ENCODE data around the gene LEP.
"Not testable (repeated sequence)": the region's sequence is repeated elsewhere in the genome, so short reads cannot be mapped to it uniquely, and the experiment has no call there.

Gene LEP

GRCh38 chr7:128274884-128275603, 34.0 kb downstream of the LEP start:
- no peak for DNase-seq

GRCh38 chr7:128275681-128276080, 34.6 kb downstream of the LEP start:
- no peak for DNase-seq

- DNase-seq = no peak
Observed at GRCh38 chr7:128278366-128278765, 37.3 kb downstream of the LEP start.

GRCh38 chr7:128279124-128279713, 38.1 kb downstream of the LEP start:
- DNase-seq = no peak

GRCh38 chr7:128280451-128280850, 39.4 kb downstream of the LEP start:
- not testable (repeated sequence) for DNase-seq

- DNase-seq = no peak
Observed at GRCh38 chr7:128281605-128282380, 40.7 kb downstream of the LEP start.

GRCh38 chr7:128284102-128284501, 43.0 kb downstream of the LEP start:
- DNase-seq = no peak

GRCh38 chr7:128287556-128287955, 46.5 kb downstream of the LEP start:
- no peak for DNase-seq

- not testable (repeated sequence) for DNase-seq
Observed at GRCh38 chr7:128298004-128298403, 56.9 kb downstream of the LEP start.

GRCh38 chr7:128299109-128299607, 58.1 kb downstream of the LEP start:
- DNase-seq = no peak

GRCh38 chr7:128302139-128302538, 61.1 kb downstream of the LEP start:
- no peak for DNase-seq

- DNase-seq = no peak
Observed at GRCh38 chr7:128303133-128303532, 62.1 kb downstream of the LEP start.

GRCh38 chr7:128303643-128304042, 62.6 kb downstream of the LEP start:
- DNase-seq = no peak

GRCh38 chr7:128304212-128304611, 63.1 kb downstream of the LEP start:
- no peak for DNase-seq

- no peak for DNase-seq
Observed at GRCh38 chr7:128307061-128307460, 66.0 kb downstream of the LEP start.
